Adipocyte (in vitro differentiated cells): ENCODE results near the gene SEMA4B.
A peak's percentile ranks its signal among the peaks of the same experiment; 100 is the strongest.

ENCODE experiments used
- DNase-seq: peaks from one replicate; pipeline ENCODE4 v3.0.0-alpha.2; 2015; ENCODE audit warnings: low read depth
- H3K27me3 ChIP-seq: replicated peaks from 2 replicates; pipeline ENCODE4 v1.7.0; 2013; ENCODE audit warnings: mild to moderate bottlenecking, low read length, moderate library complexity; ENCODE audit not compliant: control insufficient read depth, insufficient read depth
- H3K36me3 ChIP-seq: 2 replicates; pipeline ENCODE4 v1.7.0; 2013; ENCODE audit warnings: low read length, mild to moderate bottlenecking, moderate library complexity; ENCODE audit not compliant: control insufficient read depth, insufficient read depth, severe bottlenecking
- H3K4me1 ChIP-seq: 2 replicates; pipeline ENCODE4 v1.7.0; 2013; ENCODE audit warnings: mild to moderate bottlenecking, low read length, moderate library complexity; ENCODE audit not compliant: control insufficient read depth, insufficient read depth
- H3K4me3 ChIP-seq: 2 replicates; pipeline ENCODE4 v1.7.0; 2013; ENCODE audit warnings: mild to moderate bottlenecking, low read length, moderate library complexity
- H3K9ac ChIP-seq: 2 replicates; pipeline ENCODE4 v1.7.0; 2013; ENCODE audit warnings: mild to moderate bottlenecking, low read length, moderate library complexity
- H3K9me3 ChIP-seq: 2 replicates; pipeline ENCODE4 v1.7.0; 2013; ENCODE audit warnings: mild to moderate bottlenecking, low read length, moderate library complexity; ENCODE audit not compliant: control insufficient read depth

The SEMA4B gene

GRCh38 chr15:90209591-90209990 lies 8.5 kb downstream of the SEMA4B start:
- peaks cover 11% of the 10 kb centered on the region for H3K36me3 ChIP-seq
- DNase-seq = no peak
- H3K9ac ChIP-seq = no peak overlapping the region
- peaks cover 9% of the 10 kb centered on the region for H3K4me1 ChIP-seq
- no peak overlapping the region for H3K4me3 ChIP-seq
- H3K9me3 ChIP-seq = no peaks in the 10 kb centered on the region
- no peaks in the 10 kb centered on the region for H3K27me3 ChIP-seq

DNA sequence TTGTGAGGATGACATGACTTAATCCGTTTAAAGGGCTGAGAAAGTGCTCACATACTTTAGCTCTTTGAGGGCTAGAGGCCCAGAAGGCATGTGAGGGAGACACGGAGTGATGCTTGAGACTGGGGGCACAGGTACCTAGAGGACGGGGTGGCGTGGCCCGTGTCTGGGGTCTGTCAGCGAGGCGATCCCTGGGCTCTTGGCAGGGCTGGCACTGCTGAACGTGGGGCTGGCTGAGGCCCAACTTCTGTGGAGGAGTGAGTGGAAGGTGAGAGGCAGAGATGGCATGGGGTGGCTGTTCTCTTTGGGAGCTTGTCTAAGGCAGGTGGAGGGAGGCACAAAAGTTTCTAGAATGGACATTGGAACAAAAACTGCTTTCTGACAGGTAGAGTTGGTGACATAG lies 9.5 kb downstream of the SEMA4B start:
- Histone ChIP-seq H3K27me3 (no peaks in the 10 kb centered on the region), H3K9me3 (no peaks in the 10 kb centered on the region), H3K4me1 (peaks cover 8% of the 10 kb centered on the region), H3K4me3 (no peak overlapping the region), H3K36me3 (peaks cover 11% of the 10 kb centered on the region), H3K9ac (no peak overlapping the region)
- no peak for DNase-seq

GRCh38 chr15:90211009-90211408 lies 9.9 kb downstream of the SEMA4B start:
- H3K27me3 ChIP-seq = no peaks in the 10 kb centered on the region
- DNase-seq = no peak
- no peak overlapping the region for H3K4me3 ChIP-seq
- peaks cover 7% of the 10 kb centered on the region for H3K4me1 ChIP-seq
- H3K9me3 ChIP-seq = no peaks in the 10 kb centered on the region
- peaks cover 11% of the 10 kb centered on the region for H3K36me3 ChIP-seq
- H3K9ac ChIP-seq = no peak overlapping the region

DNA sequence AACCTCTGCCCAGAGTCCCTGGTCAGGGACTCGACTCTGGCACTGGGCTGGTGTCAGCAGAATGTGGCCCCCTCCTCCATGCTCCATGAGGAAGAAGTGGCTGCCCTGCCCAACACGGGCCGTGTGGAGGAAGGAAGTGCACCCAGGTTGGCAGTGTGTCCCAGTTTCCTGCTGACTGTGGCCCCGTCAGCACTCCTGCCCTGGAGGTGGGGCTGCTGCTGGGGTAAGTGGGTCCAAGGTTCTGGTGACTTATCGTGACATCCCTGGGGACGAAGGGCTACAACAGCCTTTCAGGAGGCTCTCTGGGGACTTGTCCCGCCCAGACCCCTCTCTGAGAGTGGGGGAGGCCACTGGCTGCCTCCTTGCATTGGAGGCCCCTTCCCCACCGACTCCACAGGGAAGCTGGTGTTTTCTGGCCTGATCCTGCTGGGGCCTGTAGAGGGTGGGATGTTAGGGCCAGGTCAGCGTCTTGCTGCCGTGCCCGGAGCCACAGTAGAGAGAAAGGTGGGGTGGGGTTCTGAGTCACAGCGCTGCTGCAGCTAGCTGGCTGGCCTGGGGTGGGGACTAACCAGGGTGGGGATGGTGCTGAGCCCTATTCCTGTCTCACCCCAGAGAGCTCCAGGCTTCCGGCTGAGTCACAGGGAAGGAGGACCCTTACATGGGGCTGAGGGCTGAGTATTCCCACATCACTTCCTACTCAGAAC lies 10.5 kb downstream of the SEMA4B start:
- Histone ChIP-seq H3K4me1 (peaks cover 7% of the 10 kb centered on the region), H3K4me3 (no peak overlapping the region), H3K9ac (no peak overlapping the region), H3K36me3 (peaks cover 11% of the 10 kb centered on the region), H3K27me3 (no peaks in the 10 kb centered on the region), H3K9me3 (no peaks in the 10 kb centered on the region)
- peak; percentile 41 for DNase-seq

- H3K4me1 ChIP-seq = peaks cover 7% of the 10 kb centered on the region
- DNase-seq = no peak
- H3K9ac ChIP-seq = no peak overlapping the region
- H3K36me3 ChIP-seq = peaks cover 9% of the 10 kb centered on the region
- no peak overlapping the region for H3K4me3 ChIP-seq
- no peaks in the 10 kb centered on the region for H3K27me3 ChIP-seq
- H3K9me3 ChIP-seq = no peaks in the 10 kb centered on the region
Observed at GRCh38 chr15:90212221-90213098, 11.3 kb downstream of the SEMA4B start.

- Histone ChIP-seq H3K27me3 (no peaks in the 10 kb centered on the region), H3K4me3 (no peak overlapping the region), H3K9ac (no peak overlapping the region), H3K4me1 (peaks cover 7% of the 10 kb centered on the region), H3K36me3 (peaks cover 12% of the 10 kb centered on the region), H3K9me3 (no peaks in the 10 kb centered on the region)
- DNase-seq = no peak
Observed at GRCh38 chr15:90213122-90213817, 12.1 kb downstream of the SEMA4B start.

DNA sequence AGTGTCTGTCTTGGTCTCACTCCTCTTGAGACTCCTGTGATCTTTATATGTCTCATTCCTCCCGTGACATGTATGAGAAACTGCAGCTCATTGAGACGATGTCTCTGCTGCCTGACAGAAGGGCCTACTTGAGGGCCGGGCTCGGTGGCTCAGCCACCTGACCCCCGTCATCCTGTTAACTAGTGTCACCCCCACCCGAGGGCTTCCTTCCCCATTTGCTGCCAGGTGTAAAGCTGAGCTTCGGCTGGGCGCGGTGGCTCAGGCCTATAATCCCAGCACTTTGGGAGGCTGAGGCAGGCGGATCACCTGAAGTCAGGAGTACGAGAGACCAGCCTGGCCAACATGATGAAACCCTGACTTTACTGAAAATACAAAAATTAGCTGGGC lies 12.7 kb downstream of the SEMA4B start:
- peaks cover 7% of the 10 kb centered on the region for H3K4me1 ChIP-seq
- no peak overlapping the region for H3K4me3 ChIP-seq
- H3K9ac ChIP-seq = no peak overlapping the region
- no peak for DNase-seq
- no peaks in the 10 kb centered on the region for H3K27me3 ChIP-seq
- no peaks in the 10 kb centered on the region for H3K9me3 ChIP-seq
- peaks cover 13% of the 10 kb centered on the region for H3K36me3 ChIP-seq

DNA sequence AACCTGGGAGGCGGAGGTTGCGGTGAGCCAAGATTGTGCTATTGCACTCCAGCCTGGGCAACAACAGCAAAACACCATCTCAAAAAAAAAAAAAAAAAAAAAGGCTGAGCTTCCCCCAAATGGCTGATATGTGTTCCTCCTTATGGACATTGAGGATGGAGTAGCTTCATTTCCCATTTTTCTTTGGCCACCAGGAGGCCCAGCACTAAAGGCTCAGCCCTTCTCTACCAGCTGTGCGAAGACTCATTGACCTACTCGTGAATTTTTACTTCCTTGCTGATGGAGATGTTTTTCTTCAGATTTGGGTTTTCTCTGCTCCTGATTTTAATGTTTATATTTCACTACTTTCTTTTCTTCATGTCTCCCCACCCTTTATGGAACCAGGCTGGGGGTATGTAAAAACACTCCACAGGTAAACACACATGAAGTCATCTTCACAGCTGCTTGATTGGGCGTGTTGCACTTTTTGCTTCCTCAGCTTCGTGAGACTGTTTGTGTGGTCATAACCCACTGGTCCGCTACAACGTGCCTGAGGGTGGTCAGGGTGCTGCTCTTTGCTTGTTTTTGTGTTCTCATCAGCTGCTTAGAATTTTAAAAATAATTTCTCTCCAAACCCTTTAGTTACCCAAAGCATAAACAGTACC lies 13.5 kb downstream of the SEMA4B start:
- Histone ChIP-seq H3K9me3 (no peaks in the 10 kb centered on the region), H3K36me3 (peaks cover 13% of the 10 kb centered on the region), H3K9ac (no peak overlapping the region), H3K4me1 (peaks cover 7% of the 10 kb centered on the region), H3K27me3 (no peaks in the 10 kb centered on the region), H3K4me3 (no peak overlapping the region)
- no peak for DNase-seq

DNA sequence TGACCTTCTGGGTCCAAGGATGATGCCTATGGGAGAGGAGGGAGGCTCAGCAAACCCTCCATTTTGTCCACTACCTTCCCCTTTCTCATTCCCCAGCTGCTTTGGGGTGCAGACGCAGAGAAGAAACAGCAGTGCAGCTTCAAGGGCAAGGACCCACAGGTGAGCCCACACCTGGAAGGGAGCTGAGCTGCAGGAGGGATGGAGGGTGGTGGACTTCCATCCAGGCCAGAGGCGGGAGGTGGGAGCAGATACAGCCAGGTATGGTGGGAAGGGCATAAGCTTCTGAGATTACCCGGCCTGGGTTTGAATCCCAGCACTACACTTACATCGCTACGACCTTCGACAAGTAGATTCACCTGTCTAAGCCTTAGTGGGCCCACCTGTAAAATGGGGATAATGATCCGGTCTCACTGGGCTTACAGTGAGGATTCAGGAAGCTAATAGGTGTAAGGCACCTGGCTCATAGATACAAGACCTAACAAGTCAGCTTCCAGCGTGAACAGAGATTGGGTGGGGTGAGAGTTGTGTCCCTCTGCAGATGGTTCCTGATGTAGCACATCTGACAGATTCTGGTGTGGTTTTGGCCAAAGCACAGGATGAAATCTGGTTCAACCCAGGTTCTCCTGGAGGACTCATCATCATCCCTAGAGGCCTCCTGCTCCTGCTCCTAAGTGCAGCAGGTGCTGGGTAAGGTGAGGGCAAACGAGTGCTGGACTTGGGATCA lies 16.7 kb downstream of the SEMA4B start:
- Histone ChIP-seq H3K4me1 (peaks cover 11% of the 10 kb centered on the region), H3K9ac (no peak overlapping the region), H3K9me3 (no peaks in the 10 kb centered on the region), H3K36me3 (peaks cover 10% of the 10 kb centered on the region), H3K27me3 (no peaks in the 10 kb centered on the region), H3K4me3 (no peak overlapping the region)
- no peak for DNase-seq

- Histone ChIP-seq H3K4me3 (no peak overlapping the region), H3K4me1 (peaks cover 11% of the 10 kb centered on the region), H3K9ac (no peak overlapping the region), H3K27me3 (no peaks in the 10 kb centered on the region), H3K36me3 (peaks cover 25% of the 10 kb centered on the region), H3K9me3 (no peaks in the 10 kb centered on the region)
- DNase-seq = peak; percentile 60
Observed at GRCh38 chr15:90219421-90220141, 18.5 kb downstream of the SEMA4B start.
